Measurements from ENCODE around the gene PRDM16.

The PRDM16 gene
- total RNA-seq: 0 to 0.20 reads per million in 2 donors

- peak in 2 of 5 experiments; percentile 2 to 21 for DNase-seq
Measured at GRCh38 chr1:3068564-3069431, at the start of gene PRDM16. Gene PRDM16 (plus strand): TSS chr1:3069203. CDS start chr1:3069260, 57 bp downstream.

- no peak for DNase-seq
Measured at GRCh38 chr1:3019516-3020051, 49.4 kb upstream of the PRDM16 start.

- DNase-seq: no peak
Measured at GRCh38 chr1:3020263-3020909, 48.6 kb upstream of the PRDM16 start.

- no peak for DNase-seq
Measured at GRCh38 chr1:3021233-3021671, 47.8 kb upstream of the PRDM16 start, which contains the start of gene ACTRT2. Gene ACTRT2 (plus strand): TSS chr1:3021467. CDS start chr1:3021687, 220 bp downstream.

- DNase-seq: no peak
Measured at GRCh38 chr1:3021801-3022401, 47.1 kb upstream of the PRDM16 start.

GRCh38 chr1:3022511-3022973, 46.5 kb upstream of the PRDM16 start:
- no peak for DNase-seq

- DNase-seq: no peak
Measured at GRCh38 chr1:3022976-3023375, 46.0 kb upstream of the PRDM16 start.

- DNase-seq: no peak
Measured at GRCh38 chr1:3024019-3024418, 45.0 kb upstream of the PRDM16 start.

- DNase-seq: no peak
Measured at GRCh38 chr1:3024588-3024987, 44.4 kb upstream of the PRDM16 start.

- no peak for DNase-seq
Measured at GRCh38 chr1:3026124-3026523, 42.9 kb upstream of the PRDM16 start.

GRCh38 chr1:3026581-3027391, 42.2 kb upstream of the PRDM16 start:
- DNase-seq: no peak

GRCh38 chr1:3027611-3028371, 41.2 kb upstream of the PRDM16 start:
- DNase-seq: no peak

- DNase-seq: no peak
Measured at GRCh38 chr1:3028531-3029282, 40.3 kb upstream of the PRDM16 start.

- no peak for DNase-seq
Measured at GRCh38 chr1:3029481-3029961, 39.5 kb upstream of the PRDM16 start.

- DNase-seq: no peak
Measured at GRCh38 chr1:3029991-3030662, 38.9 kb upstream of the PRDM16 start.

- DNase-seq: no peak
Measured at GRCh38 chr1:3030663-3031381, 38.2 kb upstream of the PRDM16 start.

- no peak for DNase-seq
Measured at GRCh38 chr1:3031401-3032221, 37.4 kb upstream of the PRDM16 start.

- no peak for DNase-seq
Measured at GRCh38 chr1:3032371-3033039, 36.5 kb upstream of the PRDM16 start.
